GM19351 (cell line): Measurements from ENCODE around the gene DHCR7.

Experiments
- ATAC-seq: cut with Tn5 transposase; IDR thresholded peaks from one replicate; pipeline ENCODE4 v1.9.1; 2021; ENCODE audit warnings: mild to moderate bottlenecking, moderate library complexity; ENCODE audit not compliant: unreplicated experiment

The DHCR7 gene

DNA sequence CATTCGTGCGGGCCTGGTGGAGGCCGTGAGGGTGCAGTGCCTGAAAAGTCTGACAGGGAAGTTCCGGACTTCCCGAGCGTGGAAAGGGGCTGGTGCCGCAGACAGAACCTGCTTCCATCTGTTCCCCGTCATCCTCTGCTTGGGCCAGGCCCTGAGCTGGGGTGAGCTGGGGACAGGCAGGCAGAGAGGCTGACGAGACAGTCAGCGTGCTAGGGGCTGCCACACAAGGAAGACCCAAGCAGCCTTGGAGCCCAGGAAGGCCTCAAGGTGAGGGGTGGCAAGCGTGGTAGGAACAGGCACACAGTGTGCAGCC lies 30.3 kb upstream of the DHCR7 start:
- no peak for ATAC-seq

DNA sequence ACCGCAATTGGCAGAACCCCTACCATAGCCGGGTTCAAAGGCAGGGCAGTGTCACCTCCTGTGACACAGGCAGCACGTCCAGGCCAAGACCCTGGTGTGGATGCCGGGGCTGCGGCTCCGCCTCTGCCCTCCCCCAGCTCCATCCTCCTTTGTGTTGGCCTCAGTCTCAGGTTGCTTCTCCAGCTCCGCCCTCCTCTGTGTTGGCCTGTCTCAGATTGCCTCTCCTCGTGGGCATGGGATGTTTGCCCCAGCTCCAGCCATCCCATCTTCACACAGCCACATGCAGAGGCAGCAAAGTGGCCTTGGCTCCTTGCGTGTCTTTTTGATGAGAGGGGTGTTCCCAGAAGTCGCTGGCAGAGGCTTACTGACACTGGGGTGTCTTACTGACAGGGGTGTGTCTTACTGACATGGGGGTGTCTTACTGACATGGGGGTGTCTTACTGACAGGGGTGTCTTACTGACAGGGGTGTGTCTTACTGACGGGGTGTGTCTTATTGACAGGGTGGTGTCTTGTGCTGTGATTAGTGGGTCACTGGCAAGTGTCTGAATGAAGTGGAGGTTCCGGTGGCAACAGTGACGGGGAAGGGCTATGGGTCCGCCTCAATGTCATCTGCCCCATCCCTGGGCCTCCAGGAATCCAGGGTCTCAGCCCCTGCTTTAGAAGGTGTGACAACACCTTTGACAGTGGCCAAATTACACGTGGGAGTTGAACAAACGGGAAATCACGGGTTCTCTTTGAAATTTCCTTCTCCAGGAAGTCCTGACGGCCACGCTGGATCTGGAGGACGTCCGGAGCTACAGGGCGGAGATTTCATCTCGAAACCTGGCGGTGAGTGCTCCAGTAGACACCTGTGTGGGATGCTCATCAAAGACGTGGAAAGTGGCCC lies 29.7 kb upstream of the DHCR7 start:
- ATAC-seq, result no peak

DNA sequence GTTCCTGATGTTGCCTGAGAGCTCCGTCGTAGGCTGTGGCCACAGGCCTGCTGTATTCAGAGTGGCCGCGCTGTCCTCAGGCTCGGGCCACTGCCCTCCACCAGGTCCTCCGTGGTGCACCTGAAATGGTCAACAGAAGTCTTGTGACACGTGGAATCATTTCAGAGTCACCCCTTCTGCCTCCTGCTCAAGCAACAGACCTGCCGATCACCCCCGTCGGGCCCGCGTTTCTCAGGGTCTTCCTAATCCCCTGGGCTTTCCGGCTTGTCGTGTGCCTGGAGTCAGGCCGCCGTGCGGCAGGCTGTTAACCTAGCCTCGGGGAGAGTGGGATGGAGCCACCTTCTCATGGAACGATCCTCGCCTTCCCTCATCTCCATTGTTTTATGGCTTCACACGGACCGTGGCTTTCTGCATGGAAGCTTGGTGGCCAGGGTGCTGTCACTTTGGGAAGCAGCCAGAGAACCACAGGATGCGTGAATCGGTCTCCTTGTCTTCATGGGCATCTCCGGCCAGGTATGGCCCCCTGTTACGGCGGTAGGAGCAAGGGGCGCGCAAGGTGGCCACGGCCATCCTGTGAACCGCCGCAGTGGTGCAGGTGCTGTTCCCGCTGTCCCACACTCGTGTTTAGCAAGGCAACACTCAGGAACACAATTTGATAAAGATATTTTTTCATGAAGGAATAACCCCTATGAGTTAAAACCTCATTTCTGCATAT lies 28.9 kb upstream of the DHCR7 start:
- no peak for ATAC-seq

DNA sequence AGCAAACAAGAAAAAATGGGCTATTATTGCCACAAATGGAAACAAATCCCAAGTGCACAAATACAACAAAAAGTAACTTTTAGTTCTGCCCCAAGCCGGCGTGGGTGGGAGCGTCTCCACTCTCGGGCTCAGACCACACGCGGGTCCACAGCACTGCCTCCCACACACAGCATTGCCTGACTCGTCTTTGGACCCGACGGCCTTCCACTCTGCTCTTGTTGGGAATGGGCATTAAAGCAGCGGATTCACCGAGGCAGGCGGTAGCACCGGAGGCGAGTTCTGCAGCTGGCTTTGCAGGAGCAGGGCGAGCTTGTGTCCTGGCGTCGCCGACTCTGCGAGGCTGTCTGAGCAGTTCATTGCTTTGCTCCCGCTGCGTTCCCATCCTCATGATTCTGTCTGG lies 27.8 kb upstream of the DHCR7 start:
- ATAC-seq, result no peak

DNA sequence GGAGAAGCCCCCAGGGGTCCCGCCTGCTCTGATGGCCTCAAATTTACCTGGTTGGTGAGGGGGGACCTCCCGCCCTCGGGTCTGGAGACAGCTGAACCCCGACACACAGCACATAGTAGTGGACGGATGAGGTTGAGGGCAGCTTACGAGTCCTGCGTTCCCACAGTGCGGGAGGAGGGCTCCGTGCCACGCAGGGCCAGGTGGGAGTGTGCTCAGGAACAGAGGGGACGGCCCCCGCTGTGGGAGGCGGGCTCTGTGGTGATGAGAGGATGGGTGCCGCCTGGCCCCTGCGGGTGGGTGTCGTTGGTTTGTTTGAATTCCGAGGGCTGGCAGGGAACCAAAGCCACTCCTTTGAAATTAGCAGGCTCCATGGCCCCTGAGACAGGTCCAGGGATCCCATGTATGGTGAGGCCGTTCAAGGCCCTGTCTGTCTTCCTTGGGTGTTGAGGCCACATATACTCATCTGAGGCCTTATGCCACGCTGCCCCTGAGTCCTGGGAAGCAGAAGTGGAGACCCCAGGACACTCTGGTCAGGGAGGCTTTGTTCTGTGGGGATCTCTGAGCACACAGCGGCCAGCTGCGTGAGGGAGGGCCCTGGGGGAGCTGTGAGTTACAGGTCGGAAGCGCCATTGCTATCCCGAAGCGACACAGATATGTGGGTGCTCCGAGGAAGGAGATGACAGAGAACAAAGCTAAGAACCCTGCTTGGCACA lies 26.7 kb upstream of the DHCR7 start:
- no peak for ATAC-seq

DNA sequence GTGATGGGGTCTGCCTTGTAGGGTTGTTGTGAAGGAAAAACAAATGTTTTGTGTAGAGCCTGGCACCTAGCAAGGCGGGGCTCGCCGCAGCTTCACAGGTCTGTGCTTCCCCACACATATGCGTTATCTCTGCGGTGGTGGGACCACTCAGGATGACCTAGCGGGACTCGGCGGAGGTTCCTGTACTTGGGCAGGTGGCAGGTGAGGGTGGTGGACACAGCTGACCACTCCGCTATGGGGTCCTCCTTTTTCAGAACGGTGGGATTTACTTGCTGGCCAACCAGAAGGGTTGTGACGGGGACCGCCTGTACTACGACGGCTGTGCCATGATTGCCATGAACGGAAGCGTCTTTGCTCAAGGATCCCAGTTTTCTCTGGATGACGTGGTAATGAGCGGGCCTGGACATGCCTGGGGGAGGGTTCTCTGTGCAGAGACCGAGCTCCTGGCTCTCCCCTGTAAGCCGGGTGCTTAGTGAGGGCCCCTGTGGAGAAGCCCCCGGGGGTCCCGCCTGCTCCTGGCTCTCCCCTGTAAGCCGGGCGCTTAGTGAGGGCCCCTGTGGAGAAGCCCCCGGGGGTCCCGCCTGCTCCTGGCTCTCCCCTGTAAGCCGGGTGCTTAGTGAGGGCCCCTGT lies 26.1 kb upstream of the DHCR7 start:
- no peak for ATAC-seq

DNA sequence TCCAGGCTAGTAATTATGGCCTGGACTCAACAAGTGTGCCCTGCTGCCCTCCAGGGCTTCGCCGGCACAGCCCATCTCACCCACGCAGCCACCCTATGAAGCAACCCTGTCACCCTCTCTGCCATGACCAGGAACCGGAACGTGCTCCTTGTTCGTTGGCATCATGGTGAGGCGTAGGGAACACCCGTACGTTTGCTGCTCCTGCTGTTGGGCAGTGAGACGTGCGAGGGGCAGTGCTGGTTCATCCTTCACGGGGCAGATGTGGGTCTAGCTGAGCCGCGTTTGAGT lies 25.5 kb upstream of the DHCR7 start:
- no peak for ATAC-seq

DNA sequence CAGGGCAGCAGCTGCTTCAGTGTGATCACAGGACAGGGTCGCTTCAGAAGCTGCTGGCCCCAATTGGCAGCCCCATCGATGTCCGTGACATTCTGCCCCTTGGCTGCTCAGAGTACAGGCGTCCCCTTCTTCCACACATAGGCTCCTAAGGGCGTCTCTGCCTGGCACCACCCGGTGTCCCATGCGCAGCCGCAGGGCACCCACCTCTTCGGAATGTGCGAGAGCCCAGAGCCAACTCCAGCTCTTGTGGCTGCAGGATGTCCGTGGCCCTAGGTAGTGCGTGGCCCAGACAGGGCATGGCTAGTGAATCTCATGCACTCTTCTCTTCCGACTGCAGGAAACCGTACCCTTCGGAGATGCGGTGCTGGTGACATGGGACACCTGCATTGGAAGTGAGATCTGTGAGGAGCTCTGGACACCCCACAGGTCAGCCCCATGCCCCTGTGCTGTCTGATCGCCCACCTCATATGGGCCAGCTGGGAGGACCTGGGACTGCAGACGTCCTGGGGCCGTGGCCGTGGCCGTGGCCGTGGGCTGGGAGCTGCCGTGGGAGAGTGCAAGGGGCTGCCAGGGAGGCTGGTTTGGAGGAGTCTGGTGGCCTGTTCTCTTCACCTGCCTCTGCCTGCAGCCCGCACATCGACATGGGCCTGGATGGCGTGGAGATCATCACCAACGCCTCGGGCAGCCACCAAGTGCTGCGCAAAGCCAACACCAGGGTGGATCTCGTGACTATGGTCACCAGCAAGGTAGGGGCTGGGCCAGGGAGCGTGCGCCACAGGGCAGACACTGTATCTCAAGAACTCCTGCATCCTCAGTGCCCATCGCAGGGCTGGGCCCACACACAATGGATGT lies 25.0 kb upstream of the DHCR7 start:
- no peak for ATAC-seq

DNA sequence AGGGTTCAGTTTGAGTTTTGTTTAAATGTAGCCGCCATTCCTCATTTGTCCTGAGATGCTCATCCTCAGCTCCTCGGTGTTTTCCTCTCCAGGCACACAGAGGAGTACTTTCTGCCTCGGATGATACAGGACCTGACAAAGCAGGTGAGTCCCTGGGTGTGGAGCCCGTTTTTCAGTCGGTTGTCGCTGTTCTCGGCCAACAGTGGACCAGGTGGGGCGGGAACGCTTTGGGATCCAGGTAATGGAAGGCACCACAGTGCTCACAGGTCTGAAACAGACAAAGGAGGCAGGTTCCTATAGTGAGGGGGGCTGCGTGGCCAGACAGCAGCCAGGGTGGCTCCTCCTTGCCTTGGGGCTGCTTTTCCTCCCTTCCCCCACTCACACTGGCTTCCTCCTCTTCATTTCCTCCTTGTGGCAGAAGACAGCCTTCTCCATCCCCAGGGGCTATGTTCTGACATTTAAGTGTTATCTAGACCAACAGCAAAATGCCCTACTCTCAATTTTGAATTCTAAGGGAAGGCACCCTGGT lies 24.2 kb upstream of the DHCR7 start:
- no peak for ATAC-seq

DNA sequence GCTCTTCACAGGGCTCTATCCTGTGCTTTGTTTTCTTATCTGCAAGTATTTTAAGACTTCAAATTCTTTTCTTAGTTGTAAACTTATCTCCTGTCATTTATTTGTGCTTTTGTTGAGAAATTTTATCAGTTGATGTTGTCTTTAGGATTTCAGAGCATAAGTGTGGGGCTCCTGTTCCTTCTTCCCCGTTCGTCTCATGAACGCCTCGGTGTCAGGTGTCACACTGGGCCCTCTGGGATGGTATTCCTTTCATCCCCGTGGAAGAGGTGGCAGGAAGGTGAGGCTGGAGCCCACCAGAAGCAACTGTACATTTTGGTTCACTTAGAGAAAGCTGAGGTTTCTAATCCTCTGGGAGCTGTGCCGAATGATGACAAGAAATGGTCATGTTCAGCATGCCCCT lies 22.8 kb upstream of the DHCR7 start:
- no peak for ATAC-seq

DNA sequence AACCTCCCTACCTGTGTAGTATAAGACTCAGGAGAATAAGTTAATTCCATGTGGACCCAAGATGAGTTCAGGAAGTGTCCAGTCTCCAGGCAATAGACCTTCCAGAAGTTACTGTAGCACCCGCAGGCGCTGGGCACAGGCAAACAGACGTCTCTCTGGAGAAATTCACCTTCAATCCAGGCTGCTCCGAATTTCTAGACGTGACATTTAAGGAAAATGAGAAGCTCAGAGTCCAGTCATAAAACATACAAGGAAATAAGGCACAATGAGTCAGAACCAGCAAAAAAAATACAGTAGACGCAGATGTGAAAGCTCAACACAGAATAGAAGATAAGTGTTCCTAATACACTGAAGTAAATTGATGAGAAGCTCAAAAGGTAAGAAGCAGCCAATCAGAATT lies 19.0 kb upstream of the DHCR7 start:
- ATAC-seq, result no peak

DNA sequence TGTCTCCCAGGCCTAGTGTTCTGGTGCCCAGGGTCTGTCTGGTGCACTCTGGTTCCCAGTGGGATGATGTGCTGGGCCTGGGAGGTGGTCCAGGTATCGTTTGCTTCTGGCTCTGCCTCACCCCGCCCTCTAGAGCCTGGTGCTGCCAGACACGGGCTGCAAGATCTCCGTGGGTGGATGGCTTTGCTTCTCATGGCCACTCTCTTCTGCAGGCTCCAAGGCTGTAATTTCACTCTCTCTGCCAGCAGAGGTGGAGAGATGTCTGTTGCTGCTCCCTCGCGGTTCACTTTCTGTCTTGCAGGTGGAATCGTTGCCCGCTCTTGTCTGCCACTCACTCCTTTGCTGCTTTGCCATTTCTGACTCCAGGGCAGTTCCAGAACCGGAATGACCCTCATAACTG lies 18.2 kb upstream of the DHCR7 start:
- ATAC-seq, result no peak

DNA sequence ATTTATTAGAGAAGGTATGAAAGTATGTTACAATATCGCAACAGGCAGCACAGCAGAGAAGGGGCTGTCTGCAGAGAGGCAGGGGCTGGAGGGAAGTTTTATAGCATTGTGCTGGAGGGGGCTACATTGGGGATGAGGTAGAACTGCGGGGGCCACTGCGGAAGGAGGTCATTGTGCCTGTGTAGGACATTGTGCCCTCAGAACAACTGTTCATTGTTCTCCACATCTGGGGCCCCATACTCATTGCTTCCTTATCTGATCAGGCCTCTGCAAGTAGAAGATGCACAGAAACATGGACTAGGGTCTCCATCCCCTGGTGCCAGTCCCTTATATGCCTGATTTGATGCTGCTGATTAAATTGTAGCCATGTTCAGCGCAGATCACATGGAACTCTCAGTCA lies 16.9 kb upstream of the DHCR7 start:
- no peak for ATAC-seq

DNA sequence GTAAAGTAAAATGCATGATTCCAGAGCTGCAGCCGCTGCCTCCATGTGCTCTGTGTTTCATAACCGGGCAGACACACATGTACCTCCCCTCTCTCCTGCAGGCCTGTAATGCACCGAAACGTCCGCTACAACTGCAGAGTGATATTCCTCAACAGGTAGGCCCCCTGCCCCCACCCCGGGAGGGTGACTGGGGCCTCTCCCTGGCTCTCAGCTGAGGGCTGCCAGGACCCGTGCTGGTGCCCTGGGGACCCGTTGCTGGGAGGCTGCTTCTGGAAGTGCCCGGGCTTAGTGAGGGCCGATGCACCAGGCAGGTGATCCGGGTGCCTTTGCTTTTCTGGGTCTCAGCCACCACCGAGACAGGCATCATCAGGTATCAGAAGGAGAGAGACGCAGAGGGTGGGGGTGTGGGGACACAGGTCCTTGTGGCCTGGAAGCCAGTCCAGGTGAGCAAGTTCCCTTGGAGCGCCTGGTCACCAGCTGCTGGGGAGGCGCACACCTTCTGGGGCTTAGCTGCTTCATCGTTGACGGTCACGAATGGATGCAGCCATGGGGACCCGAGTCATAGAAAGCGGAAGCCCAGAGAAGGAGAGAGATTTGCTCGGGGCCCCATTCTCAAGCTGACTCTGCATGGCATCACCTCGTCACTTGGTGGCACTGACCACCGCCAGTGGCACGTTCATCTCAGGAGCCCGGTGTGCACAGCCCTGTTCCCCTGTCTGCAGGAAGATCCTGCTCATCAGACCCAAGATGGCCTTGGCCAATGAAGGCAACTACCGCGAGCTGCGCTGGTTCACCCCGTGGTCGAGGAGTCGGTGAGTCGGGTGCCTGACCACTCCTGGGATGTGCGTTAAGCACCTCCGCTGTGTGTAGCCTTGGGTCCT lies 15.4 kb upstream of the DHCR7 start:
- ATAC-seq, result no peak

DNA sequence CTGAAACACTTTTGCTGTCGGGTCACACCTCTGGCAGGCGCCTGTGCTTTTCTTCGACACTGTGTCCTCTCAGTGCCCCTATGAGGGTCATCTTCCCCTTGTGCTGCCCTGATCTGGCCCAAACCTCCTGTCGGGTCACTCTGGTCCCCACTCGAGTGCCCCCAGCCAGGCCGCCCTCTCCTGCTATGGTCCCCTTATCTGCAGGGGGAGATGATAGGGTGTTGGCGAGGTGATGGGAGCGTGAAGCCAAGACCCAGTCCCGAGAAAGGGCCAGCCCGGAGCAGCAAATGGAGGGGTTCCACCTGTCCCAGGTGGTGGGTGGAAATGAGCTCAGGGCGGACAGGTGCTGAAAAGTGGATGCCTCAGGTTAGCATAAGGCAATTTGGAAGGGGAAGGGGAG lies 14.5 kb upstream of the DHCR7 start:
- ATAC-seq, result no peak

DNA sequence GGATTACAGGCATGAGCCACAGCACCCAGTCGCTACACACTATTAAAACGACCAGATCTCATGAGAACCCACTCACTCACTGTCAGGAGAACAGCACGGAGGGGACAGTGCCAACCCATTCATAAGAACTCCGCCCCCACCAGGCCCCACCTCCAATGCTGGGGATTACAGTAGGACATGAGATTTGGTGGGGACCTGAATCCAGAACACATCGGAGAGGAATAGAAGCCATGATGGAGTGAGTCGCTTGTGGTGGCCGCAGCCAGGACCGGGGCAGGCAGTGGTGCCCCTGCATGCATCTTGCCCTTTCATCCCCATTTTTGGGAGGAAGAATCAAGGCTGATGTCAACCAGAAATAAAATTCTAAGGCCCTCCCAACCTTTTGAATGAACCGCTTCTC lies 13.5 kb upstream of the DHCR7 start:
- no peak for ATAC-seq

DNA sequence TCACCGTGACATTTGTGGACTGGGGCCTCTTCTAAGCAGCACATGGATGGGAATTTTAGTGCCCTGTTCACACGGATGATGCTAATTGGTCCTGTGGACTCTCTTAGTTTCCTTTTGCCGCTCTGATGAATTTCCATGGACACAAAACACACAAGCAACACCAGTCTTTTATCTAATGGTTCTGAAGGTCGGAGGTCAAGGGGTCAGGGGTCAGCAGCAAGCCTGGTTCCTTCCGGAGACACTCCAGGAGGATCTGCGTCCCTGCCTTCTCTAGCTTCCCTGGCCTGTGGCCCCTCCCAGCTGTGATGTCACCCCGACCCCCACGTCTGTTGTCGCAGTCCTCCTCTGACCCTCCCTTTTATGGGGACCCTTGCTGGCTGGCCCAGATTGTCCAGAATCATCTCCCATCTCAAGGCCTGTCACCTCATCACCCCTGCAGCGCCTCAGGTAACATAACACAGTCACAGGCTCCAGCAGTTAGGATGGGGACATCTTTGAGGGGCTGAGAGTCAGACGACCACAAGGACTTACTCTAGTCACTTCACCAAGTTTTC lies 11.7 kb upstream of the DHCR7 start:
- no peak for ATAC-seq

DNA sequence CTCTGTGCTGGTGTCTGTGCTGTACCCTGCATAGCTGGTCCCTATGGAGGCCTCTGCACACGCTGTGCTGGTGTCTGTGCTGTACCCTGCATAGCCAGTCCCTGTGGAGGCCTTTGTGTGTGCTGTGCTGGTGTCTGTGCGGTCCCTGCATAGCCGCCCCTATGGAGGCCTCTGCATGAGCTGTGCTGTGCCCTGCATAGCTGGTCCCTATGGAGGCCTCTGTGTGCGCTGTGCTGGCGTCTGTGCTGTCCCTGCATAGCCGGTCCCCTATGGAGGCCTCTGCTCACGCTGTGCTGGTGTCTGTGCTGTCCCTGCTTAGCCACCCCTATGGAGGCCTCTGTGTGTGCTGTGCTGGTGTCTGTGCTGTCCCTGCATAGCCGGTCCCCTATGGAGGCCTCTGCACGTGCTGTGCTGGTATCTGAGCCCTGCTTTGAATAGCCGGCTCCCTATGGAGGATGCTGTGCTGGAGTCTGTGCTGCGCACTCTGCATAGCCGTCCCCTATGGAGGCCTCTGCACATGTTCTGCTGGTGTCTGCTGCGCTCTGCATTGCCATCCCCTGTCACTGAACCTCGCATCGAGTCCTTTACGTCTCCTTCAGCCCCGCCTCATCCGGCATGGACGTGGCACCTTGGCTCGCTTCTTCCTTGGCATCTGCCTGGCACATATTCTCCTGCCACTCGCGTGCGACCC lies 11.0 kb upstream of the DHCR7 start:
- ATAC-seq, result no peak
